Measurements from ENCODE around the gene CDK16.

CDK16 gene

DNA sequence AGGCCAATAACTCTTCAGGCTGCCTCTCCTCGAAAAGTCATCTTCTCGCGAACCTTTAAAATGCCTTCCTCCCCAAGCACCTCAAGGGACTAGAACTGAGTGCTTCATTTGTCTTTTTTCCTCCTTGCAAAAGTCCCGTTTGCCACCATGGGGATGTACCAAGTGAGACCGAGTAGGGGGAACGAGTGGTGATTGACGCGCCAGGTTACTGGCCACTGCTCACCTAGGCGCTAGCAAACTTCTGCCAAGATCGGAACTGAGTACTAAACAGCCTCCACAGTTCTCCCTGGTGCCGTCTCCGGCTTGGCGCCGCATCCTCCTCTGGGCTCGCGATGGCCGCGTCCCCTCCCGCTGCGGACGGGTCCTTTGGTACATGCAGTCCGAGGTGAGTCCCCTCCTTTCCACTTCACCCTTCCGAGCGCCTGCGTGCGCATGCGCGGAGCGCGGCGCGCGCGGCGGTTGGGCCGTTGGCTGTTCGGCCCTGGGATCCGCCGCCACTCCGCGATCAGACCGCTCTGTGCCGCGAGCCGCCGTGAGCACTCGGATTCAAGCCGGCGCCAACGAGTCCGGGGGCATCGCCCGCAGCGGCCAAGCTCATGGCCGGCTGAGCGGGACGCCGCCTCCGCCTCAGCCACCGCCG is at the start of gene CDK16:
Gene CDK16, plus strand, starts transcription at position 402 of the 640 bp plus-strand sequence. CDS start 4,877 bp downstream, outside the sequence.
- peak; percentile 43 to 54 for DNase-seq (ENCODE audit: low read depth in 2 of 2)

GRCh38 chrX:47169273-47169672 is 49.2 kb upstream of the CDK16 start:
- DNase-seq (ENCODE audit: low read depth in 2 of 2): no peak

GRCh38 chrX:47169726-47170515 is 48.6 kb upstream of the CDK16 start:
- no peak for DNase-seq (ENCODE audit: low read depth in 2 of 2)

- no peak for DNase-seq (ENCODE audit: low read depth in 2 of 2)
Observed at GRCh38 chrX:47170861-47171692, 47.4 kb upstream of the CDK16 start.

DNA sequence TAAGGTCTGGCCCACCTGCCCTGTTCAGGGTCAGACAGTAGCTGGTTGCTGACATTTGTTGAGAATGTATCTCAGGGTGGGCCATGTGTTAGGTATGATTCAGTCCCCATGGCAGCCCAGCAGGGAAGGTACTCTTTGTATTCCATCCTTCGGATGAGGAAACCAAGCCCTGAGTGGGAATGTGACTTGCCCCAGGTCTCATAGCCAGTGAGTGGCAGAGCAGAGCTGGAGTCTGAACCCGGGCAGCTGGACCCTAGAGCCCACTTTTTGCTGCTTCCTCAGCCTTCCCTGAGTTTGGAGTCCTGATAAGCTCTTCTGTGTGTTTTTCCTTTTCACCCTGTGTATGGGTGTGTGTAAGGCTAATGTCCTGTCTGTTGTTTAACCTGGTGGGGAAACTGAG is 46.5 kb upstream of the CDK16 start:
- DNase-seq (ENCODE audit: low read depth in 2 of 2): no peak

GRCh38 chrX:47172549-47172948 is 45.9 kb upstream of the CDK16 start:
- no peak for DNase-seq (ENCODE audit: low read depth in 2 of 2)

DNA sequence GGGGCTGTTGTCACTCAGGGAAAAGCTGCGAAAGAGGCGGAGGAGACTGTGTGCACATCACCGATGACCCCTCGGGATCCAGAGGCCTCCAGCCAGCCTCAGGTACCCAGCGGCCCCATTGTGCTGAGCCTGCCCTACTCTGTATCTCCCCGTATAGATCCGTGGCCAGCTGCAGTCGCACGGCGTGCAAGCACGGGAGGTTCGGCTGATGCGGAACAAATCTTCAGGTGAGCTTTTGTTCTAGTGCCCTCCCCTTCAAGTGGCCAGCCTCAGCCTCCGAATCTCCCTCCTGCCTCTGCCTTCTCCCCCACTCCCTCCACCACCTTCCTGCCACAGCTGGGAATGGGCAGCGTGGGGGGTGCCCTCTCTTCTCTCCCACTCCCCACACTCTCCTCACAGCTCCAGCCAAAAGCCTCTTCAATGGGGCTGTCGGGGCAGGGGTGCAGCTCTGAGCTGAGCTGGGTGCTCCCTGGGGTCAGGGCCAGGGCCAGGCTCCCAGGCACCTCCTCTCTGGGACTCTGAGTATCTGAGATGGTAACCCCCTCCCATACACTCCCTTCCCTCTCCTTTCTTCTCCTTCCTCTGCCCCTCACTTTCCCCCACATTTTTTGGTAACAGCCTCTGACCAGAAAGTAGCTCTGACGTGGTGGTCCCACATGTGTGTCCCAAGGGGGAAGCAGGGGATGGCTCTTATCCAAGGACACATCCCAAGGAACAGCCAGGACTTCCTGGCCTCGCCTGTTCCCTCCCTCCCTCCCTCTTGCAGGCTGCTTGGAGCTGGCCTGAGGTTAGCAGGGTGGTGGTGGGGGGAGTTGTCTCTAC is 45.3 kb upstream of the CDK16 start:
- no peak for DNase-seq (ENCODE audit: low read depth in 2 of 2)

DNA sequence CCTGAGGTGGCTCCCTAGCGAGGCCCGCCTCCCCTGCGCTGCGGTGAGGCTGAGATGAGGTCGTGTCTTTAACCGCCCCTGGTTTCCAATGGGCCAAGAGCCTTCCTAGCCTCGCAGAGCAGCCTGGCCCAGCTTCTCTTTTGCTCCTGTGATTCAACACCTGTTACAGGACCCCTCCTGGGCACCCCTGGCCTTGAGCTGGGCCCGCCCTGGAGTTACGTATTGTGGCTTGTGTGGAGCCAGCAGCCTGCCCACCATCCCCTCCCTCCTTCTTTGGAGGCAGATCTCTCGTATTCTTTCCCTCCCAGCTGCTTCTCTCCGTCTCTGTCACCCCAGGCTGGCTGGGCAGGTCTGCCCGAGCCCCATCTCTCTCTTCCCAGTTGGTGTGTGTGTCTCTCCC is 44.1 kb upstream of the CDK16 start:
- no peak for DNase-seq (ENCODE audit: low read depth in 2 of 2)

- DNase-seq (ENCODE audit: low read depth in 2 of 2): no peak
Observed at GRCh38 chrX:47174846-47175587, 43.5 kb upstream of the CDK16 start.

GRCh38 chrX:47175588-47175980 is 42.9 kb upstream of the CDK16 start:
- DNase-seq (ENCODE audit: low read depth in 2 of 2): no peak

- DNase-seq (ENCODE audit: low read depth in 2 of 2): no peak
Observed at GRCh38 chrX:47176101-47176740, 42.3 kb upstream of the CDK16 start.

GRCh38 chrX:47177079-47177478 is 41.4 kb upstream of the CDK16 start:
- no peak for DNase-seq (ENCODE audit: low read depth in 2 of 2)

- no peak for DNase-seq (ENCODE audit: low read depth in 2 of 2)
Observed at GRCh38 chrX:47178337-47178736, 40.1 kb upstream of the CDK16 start.

- DNase-seq (ENCODE audit: low read depth in 2 of 2): no peak
Observed at GRCh38 chrX:47179221-47179927, 39.1 kb upstream of the CDK16 start.

GRCh38 chrX:47179928-47180255 is 38.6 kb upstream of the CDK16 start:
- no peak for DNase-seq (ENCODE audit: low read depth in 2 of 2)

GRCh38 chrX:47180346-47180745 is 38.1 kb upstream of the CDK16 start:
- DNase-seq (ENCODE audit: low read depth in 2 of 2): no peak

DNA sequence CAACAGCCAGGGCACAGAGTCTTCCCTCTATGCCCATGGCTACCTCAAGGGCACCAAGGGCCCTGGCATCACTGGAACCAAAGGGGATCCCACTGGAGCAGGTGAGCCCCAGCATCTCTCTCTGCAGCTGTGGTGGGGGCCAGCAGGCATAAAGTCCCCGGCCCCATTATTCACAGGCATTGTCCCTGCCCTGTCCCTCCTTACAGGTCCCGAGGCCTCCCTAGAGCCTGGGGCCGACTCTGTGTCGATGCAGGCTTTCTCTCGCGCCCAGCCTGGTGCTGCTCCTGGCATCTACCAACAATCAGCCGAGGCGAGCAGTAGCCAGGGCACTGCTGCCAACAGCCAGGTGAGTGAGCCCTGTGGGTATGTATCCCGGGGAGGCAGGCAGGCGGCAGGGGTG is 37.2 kb upstream of the CDK16 start:
- DNase-seq (ENCODE audit: low read depth in 2 of 2): no peak

DNA sequence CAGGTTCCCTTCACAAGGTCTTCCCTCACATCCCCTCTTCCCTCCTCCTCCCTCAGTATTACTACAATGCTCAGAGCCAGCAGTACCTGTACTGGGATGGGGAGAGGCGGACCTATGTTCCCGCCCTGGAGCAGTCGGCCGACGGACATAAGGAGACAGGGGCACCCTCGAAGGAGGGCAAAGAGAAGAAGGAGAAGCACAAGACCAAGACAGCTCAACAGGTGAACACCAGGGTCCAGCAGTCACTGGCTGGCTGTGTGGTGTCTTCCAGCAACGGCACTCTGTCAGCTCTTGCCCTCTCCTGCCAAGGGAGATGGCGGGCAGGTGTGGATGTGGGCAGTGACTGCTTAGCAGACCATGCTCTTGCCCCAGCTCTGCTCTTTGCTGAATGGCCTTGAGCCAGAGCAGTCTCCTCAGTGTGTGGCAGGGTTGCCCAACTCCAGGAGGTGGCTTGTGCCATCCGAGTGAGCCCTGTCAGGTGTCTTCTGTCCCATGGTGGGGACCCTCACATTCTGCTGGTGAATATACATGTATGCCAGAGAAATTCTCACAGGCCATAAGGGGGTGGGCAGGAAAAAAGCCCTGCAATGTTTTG is 36.3 kb upstream of the CDK16 start:
- DNase-seq (ENCODE audit: low read depth in 2 of 2): no peak

GRCh38 chrX:47184486-47184885 is 34.0 kb upstream of the CDK16 start:
- no peak for DNase-seq (ENCODE audit: low read depth in 2 of 2)

DNA sequence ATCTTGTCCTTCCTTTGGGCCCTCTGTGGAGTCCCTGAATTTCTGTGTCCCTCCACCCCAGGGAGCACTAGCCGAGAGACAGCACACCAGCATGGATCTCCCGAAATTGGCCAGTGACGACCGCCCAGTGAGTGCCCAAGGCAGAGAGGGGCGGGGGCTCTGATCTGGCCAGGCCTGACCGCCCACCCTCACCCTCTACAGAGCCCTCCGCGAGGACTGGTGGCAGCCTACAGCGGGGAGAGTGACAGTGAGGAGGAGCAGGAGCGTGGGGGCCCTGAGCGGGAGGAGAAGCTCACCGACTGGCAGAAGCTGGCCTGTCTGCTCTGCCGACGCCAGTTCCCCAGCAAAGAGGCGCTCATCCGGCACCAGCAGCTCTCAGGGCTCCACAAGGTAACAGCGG is 33.2 kb upstream of the CDK16 start:
- no peak for DNase-seq (ENCODE audit: low read depth in 2 of 2)

All from stimulated activated CD4-positive, alpha-beta T cell treated with anti-CD3 and anti-CD28 coated beads, Interleukin-12 subunit alpha, Interleukin-12 subunit beta, amount 100 ng/mL, for 24 hours (primary cell).